HepG2 (cell line): ENCODE measurements around the gene ZMIZ1. TPM values are rescaled to one million over a fixed set of nuclear protein-coding genes. Genes with fewer than 3 reads are reported as not detected.

ENCODE experiments used
- GLMP ChIP-seq: sonication (generic); formaldehyde crosslinking; IDR thresholded peaks from 2 replicates; pipeline ENCODE4 v1.9.0; 2021; ENCODE audit warnings: missing genetic modification reagents, mild to moderate bottlenecking, borderline replicate concordance
- GPBP1L1 ChIP-seq: sonication (generic); formaldehyde crosslinking; IDR thresholded peaks from 2 replicates; pipeline ENCODE4 v1.5.0; 2020; ENCODE audit warnings: mild to moderate bottlenecking, missing genetic modification reagents
- HDAC1 ChIP-seq: sonication (generic); formaldehyde crosslinking; IDR thresholded peaks from 2 replicates; pipeline ENCODE4 v1.5.1; 2020; ENCODE audit warnings: mild to moderate bottlenecking, missing genetic modification reagents
- HNRNPL ChIP-seq: fragments of 200-400 bp; formaldehyde crosslinking; IDR thresholded peaks from 2 replicates; pipeline ENCODE4 v1.6.1; 2017; ENCODE audit warnings: mild to moderate bottlenecking, low read depth, low read length
- KDM4B ChIP-seq: sonication (generic); formaldehyde crosslinking; IDR thresholded peaks from 2 replicates; pipeline ENCODE4 v1.4.0; 2020; ENCODE audit warnings: missing genetic modification reagents
- MTA1 ChIP-seq: sonication (generic); formaldehyde crosslinking; IDR thresholded peaks from 2 replicates; pipeline ENCODE4 v1.4.0; 2020; ENCODE audit warnings: missing genetic modification reagents, mild to moderate bottlenecking, borderline replicate concordance
- NFKBIZ ChIP-seq: IDR thresholded peaks from 2 replicates; pipeline ENCODE4 v1.6.1; 2018; ENCODE audit warnings: missing genetic modification reagents, missing compliant biosample characterization
- RBFOX2 ChIP-seq: fragments of 200-400 bp; formaldehyde crosslinking; IDR thresholded peaks from 2 replicates; pipeline ENCODE4 v1.6.1; 2017; ENCODE audit warnings: low read depth, mild to moderate bottlenecking, low read length
- SOX13 ChIP-seq, 3 experiments: fragments of 450-650 bp in 1 of 3; sonication (generic) in 1 of 3; formaldehyde crosslinking in 1 of 3; IDR thresholded peaks in 2 of 3; conservative IDR thresholded peaks in 1 of 3; 2 replicates each; pipeline versions ENCODE4 v1.5.0 to v1.6.1; 2016 to 2020; ENCODE audit warnings: antibody characterized with exemption in 1 of 3, mild to moderate bottlenecking in 1 of 3, missing compliant biosample characterization in 1 of 3, missing genetic modification reagents in 1 of 3, moderate library complexity in 1 of 3
- ZBTB7B ChIP-seq: sonication (generic); formaldehyde crosslinking; IDR thresholded peaks from 2 replicates; pipeline ENCODE4 v1.4.0; 2020; ENCODE audit warnings: missing genetic modification reagents
- ZFP91 ChIP-seq: sonication (generic); formaldehyde crosslinking; IDR thresholded peaks from 2 replicates; pipeline ENCODE4 v1.9.0; 2022; ENCODE audit warnings: missing genetic modification reagents, mild to moderate bottlenecking, borderline replicate concordance
- ZFX ChIP-seq: sonication (generic); formaldehyde crosslinking; IDR thresholded peaks from 2 replicates; pipeline ENCODE4 v1.4.0; 2020; ENCODE audit warnings: mild to moderate bottlenecking, low read depth, missing genetic modification reagents, moderate library complexity
- ZSCAN22 ChIP-seq: sonication (generic); formaldehyde crosslinking; IDR thresholded peaks from 2 replicates; pipeline ENCODE4 v1.4.0; 2020; ENCODE audit warnings: mild to moderate bottlenecking, missing genetic modification reagents
- polyA plus RNA-seq, 8 experiments: library from polyadenylated mRNA; depleted of rRNA in 3 of 8; stranded (reverse) in 7 of 8; unstranded in 1 of 8; fragments of >200 nt; fragmentation: Illumina TruSeq in 4 of 8; extraction: Trizol in 4 of 8; gene quantifications; 2 replicates each; pipeline versions ENCODE4 v1.2.1 to v1.2.3, GENCODE V29; 2011 to 2016; ENCODE audit warnings: low read depth in 4 of 8, missing spikeins in 1 of 8, mixed read lengths in 1 of 8; ENCODE audit not compliant: insufficient read depth in 1 of 8
- total RNA-seq, 5 experiments: library from RNA; depleted of rRNA; stranded (reverse); fragments of >200 nt; fragmentation: Illumina TruSeq; extraction: Trizol; gene quantifications; 2 replicates each; pipeline ENCODE4 v1.2.3, GENCODE V29; 2016; ENCODE audit warnings: low read depth in 1 of 5
- TF ChIP-seq, protein P1 (sequence below): sonication (generic); formaldehyde crosslinking; IDR thresholded peaks from 2 replicates; pipeline ENCODE4 v1.9.0; 2022; ENCODE audit warnings: low read depth, missing genetic modification reagents
- TF ChIP-seq, protein P2 (sequence below): sonication (generic); formaldehyde crosslinking; IDR thresholded peaks from 2 replicates; pipeline ENCODE4 v1.5.0; 2020; ENCODE audit warnings: mild to moderate bottlenecking, missing genetic modification reagents
- TF ChIP-seq, protein P3 (sequence below): sonication (generic); formaldehyde crosslinking; IDR thresholded peaks from 2 replicates; pipeline ENCODE4 v1.4.0; 2020; ENCODE audit warnings: missing genetic modification reagents, borderline replicate concordance

The ZMIZ1 gene
- total and polyA plus RNA-seq, 2 of the 13 experiments (the other 11 are each of a cell fraction or from before 2014, with no cell fraction given): 5.3 to 10.2 TPM

GRCh38 chr10:79111427-79111826, 42.7 kb downstream of the ZMIZ1 start (continued):
- TF ChIP-seq, protein P1, sequence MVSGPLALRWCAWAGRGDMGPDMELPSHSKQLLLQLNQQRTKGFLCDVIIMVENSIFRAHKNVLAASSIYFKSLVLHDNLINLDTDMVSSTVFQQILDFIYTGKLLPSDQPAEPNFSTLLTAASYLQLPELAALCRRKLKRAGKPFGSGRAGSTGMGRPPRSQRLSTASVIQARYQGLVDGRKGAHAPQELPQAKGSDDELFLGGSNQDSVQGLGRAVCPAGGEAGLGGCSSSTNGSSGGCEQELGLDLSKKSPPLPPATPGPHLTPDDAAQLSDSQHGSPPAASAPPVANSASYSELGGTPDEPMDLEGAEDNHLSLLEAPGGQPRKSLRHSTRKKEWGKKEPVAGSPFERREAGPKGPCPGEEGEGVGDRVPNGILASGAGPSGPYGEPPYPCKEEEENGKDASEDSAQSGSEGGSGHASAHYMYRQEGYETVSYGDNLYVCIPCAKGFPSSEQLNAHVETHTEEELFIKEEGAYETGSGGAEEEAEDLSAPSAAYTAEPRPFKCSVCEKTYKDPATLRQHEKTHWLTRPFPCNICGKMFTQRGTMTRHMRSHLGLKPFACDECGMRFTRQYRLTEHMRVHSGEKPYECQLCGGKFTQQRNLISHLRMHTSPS (CRISPR knock-in tag): peak; percentile 69
- no peak for TF ChIP-seq SOX13 (IDR thresholded peaks at IDR 0.05)
- TF ChIP-seq SOX13 (CRISPR knock-in tag; conservative IDR thresholded peaks at IDR 0.05 in 1 of 2, IDR thresholded peaks at IDR 0.05 in 1 of 2): peak in 1 of 2 experiments; percentile 48; a peak in 2 of 4 replicates
- TF ChIP-seq MTA1 (CRISPR knock-in tag): peak; percentile 31; the same call in 1 of the 2 replicates
- TF ChIP-seq RBFOX2: no peak
- peak; percentile 89 for TF ChIP-seq HNRNPL
- TF ChIP-seq, protein P2, sequence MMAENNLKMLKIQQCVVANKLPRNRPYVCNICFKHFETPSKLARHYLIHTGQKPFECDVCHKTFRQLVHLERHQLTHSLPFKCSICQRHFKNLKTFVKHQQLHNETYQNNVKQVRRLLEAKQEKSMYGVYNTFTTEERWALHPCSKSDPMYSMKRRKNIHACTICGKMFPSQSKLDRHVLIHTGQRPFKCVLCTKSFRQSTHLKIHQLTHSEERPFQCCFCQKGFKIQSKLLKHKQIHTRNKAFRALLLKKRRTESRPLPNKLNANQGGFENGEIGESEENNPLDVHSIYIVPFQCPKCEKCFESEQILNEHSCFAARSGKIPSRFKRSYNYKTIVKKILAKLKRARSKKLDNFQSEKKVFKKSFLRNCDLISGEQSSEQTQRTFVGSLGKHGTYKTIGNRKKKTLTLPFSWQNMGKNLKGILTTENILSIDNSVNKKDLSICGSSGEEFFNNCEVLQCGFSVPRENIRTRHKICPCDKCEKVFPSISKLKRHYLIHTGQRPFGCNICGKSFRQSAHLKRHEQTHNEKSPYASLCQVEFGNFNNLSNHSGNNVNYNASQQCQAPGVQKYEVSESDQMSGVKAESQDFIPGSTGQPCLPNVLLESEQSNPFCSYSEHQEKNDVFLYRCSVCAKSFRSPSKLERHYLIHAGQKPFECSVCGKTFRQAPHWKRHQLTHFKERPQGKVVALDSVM (CRISPR knock-in tag): no peak
- TF ChIP-seq ZSCAN22 (CRISPR knock-in tag): 0 out of 2 replicates have a peak, but pooled peaks have one; percentile 53
- TF ChIP-seq HDAC1 (CRISPR knock-in tag): peak; percentile 55; the same call in 1 of the 2 replicates
- TF ChIP-seq GPBP1L1: no peak
- no peak for TF ChIP-seq KDM4B
- no peak for TF ChIP-seq NFKBIZ
- TF ChIP-seq GLMP (CRISPR knock-in tag): no peak
- TF ChIP-seq ZFX (CRISPR knock-in tag): peak; percentile 74
- TF ChIP-seq, protein P3, sequence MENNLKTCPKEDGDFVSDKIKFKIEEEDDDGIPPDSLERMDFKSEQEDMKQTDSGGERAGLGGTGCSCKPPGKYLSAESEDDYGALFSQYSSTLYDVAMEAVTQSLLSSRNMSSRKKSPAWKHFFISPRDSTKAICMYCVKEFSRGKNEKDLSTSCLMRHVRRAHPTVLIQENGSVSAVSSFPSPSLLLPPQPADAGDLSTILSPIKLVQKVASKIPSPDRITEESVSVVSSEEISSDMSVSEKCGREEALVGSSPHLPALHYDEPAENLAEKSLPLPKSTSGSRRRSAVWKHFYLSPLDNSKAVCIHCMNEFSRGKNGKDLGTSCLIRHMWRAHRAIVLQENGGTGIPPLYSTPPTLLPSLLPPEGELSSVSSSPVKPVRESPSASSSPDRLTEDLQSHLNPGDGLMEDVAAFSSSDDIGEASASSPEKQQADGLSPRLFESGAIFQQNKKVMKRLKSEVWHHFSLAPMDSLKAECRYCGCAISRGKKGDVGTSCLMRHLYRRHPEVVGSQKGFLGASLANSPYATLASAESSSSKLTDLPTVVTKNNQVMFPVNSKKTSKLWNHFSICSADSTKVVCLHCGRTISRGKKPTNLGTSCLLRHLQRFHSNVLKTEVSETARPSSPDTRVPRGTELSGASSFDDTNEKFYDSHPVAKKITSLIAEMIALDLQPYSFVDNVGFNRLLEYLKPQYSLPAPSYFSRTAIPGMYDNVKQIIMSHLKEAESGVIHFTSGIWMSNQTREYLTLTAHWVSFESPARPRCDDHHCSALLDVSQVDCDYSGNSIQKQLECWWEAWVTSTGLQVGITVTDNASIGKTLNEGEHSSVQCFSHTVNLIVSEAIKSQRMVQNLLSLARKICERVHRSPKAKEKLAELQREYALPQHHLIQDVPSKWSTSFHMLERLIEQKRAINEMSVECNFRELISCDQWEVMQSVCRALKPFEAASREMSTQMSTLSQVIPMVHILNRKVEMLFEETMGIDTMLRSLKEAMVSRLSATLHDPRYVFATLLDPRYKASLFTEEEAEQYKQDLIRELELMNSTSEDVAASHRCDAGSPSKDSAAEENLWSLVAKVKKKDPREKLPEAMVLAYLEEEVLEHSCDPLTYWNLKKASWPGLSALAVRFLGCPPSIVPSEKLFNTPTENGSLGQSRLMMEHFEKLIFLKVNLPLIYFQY: peak; percentile 56; the same call in 1 of the 2 replicates
- 0 out of 2 replicates have a peak, but pooled peaks have one; percentile 20 for TF ChIP-seq ZFP91 (CRISPR knock-in tag)
- TF ChIP-seq ZBTB7B: 0 out of 2 replicates have a peak, but pooled peaks have one; percentile 46
